Activated CD8-positive, alpha-beta T cell treated with anti-CD3 and anti-CD28 coated beads for 36 hours (primary cell): ENCODE measurements around the gene SART1. TPM values are rescaled to one million over a fixed set of nuclear protein-coding genes. Genes with fewer than 3 reads are reported as not detected.

Experiments
- ATAC-seq: fragments of 200-7000 bp; cut with Tn5 transposase; one replicate; pipeline ENCODE4 v1.10.0; 2021; ENCODE audit warnings: mild to moderate bottlenecking, moderate library complexity
- CTCF ChIA-PET: fragments of 350-600 bp; sonication (Branson Sonifier 250); formaldehyde crosslinking; loops from one replicate; lab custom pipeline; 2021; ENCODE audit warnings: antibody characterized with exemption; lab: Charles Lee
- POLR2A ChIA-PET: fragments of 350-600 bp; sonication (Branson Sonifier 250); formaldehyde crosslinking; loops from one replicate; lab custom pipeline; 2021; ENCODE audit warnings: antibody characterized with exemption; lab: Charles Lee
- DNase-seq: peaks from one replicate; pipeline ENCODE4 v3.0.0-alpha.2; 2020
- H3K27ac Mint-ChIP-seq: one replicate; pipeline ENCODE4 v1.8.0; 2021; ENCODE audit warnings: mild to moderate bottlenecking, mixed read lengths
- H3K27me3 Mint-ChIP-seq: one replicate; pipeline ENCODE4 v1.8.0; 2021; ENCODE audit warnings: mixed read lengths
- H3K36me3 Mint-ChIP-seq: one replicate; pipeline ENCODE4 v1.8.0; 2021; ENCODE audit warnings: low read depth, mixed read lengths
- H3K4me1 Mint-ChIP-seq: one replicate; pipeline ENCODE4 v1.8.0; 2021; ENCODE audit warnings: low read depth, mixed read lengths
- H3K4me3 Mint-ChIP-seq: one replicate; pipeline ENCODE4 v1.8.0; 2021; ENCODE audit warnings: mild to moderate bottlenecking, moderate library complexity, mixed read lengths
- H3K9me3 Mint-ChIP-seq: one replicate; pipeline ENCODE4 v1.8.0; 2021; ENCODE audit warnings: mixed read lengths
- CTCF ChIP-seq: fragments of 200-600 bp; IDR thresholded peaks from one replicate; pipeline ENCODE4 v1.8.0; 2022; ENCODE audit warnings: antibody characterized with exemption, mild to moderate bottlenecking
- intact Hi-C: fragments of 100-400 bp; cut with micrococcal nuclease; formaldehyde crosslinking; loops from one replicate; pipeline ENCODE4 v1.10.0; 2022
- total RNA-seq, 2 experiments: library from RNA; stranded (reverse); gene quantifications; one replicate each; pipeline ENCODE4 v1.2.3, GENCODE V29; 2021

Gene SART1
- total RNA-seq, 2 experiments from 2014 or later: 58.3 to 63.9 TPM

- Mint-ChIP-seq H3K27me3 (peaks cover 17% of the 10 kb centered on the region), H3K27ac (no peak overlapping the region), H3K9me3 (no peaks in the 10 kb centered on the region), H3K4me3 (no peak overlapping the region), H3K36me3 (no peaks in the 10 kb centered on the region), H3K4me1 (peaks cover 2% of the 10 kb centered on the region)
- intact Hi-C loops: no loop called here
- ChIA-PET POLR2A (interaction anchor here (0.7 to 3.2 kb wide), 3 partner anchors 9 to 41 kb away, joined by 3 to 7 read pairs (median 3); partner anchors contain the start of genes BANF1 and SF3B2), CTCF (interaction anchor here (0.7 to 5.9 kb wide), 5 partner anchors 11 to 127 kb away, joined by 3 to 38 read pairs (median 20); no protein-coding TSS in a partner anchor)
- no peak for DNase-seq
- no peak for ATAC-seq
- TF ChIP-seq CTCF: no peak
Observed at GRCh38 chr11:66011239-66011784, 49.8 kb downstream of the SART1 start.

- no peaks in the 10 kb centered on the region for H3K36me3 Mint-ChIP-seq
- POLR2A ChIA-PET: interaction anchor here (0.7 to 3.2 kb wide), 3 partner anchors 9 to 40 kb away, joined by 3 to 7 read pairs (median 3); partner anchors contain the start of genes BANF1 and SF3B2
- ATAC-seq (peak; percentile 34), DNase-seq (no peak)
- CTCF ChIA-PET: interaction anchor here (0.7 to 5.9 kb wide), 4 partner anchors 11 to 127 kb away, joined by 3 to 38 read pairs (median 12); no protein-coding TSS in a partner anchor
- H3K9me3 Mint-ChIP-seq: no peaks in the 10 kb centered on the region
- no peak within 1 kb of the TSS for H3K4me3 Mint-ChIP-seq
- no peak for TF ChIP-seq CTCF
- H3K27ac Mint-ChIP-seq: no peak within 1 kb of the TSS
- H3K27me3 Mint-ChIP-seq: peaks cover 17% of the 10 kb centered on the region
- intact Hi-C loops: no loop called here
- H3K4me1 Mint-ChIP-seq: peaks cover 2% of the 10 kb centered on the region
Observed at GRCh38 chr11:66011785-66012303, 50.3 kb downstream of the SART1 start, which contains the start of gene CST6. TSS of gene CST6 (plus strand) at chr11:66012008. CDS start at chr11:66012045, 37 bp downstream.

- POLR2A ChIA-PET: interaction anchor here (0.7 to 3.2 kb wide), 6 partner anchors 8 to 247 kb away, joined by 3 to 7 read pairs (median 4); partner anchors contain the start of gene SF3B2
- Mint-ChIP-seq H3K27me3 (peaks cover 17% of the 10 kb centered on the region), H3K4me3 (no peak overlapping the region), H3K9me3 (no peaks in the 10 kb centered on the region), H3K4me1 (peaks cover 6% of the 10 kb centered on the region), H3K36me3 (no peaks in the 10 kb centered on the region), H3K27ac (no peak overlapping the region)
- DNase-seq (no peak), ATAC-seq (no peak)
- CTCF ChIA-PET: interaction anchor here (1.5 to 5.9 kb wide), 3 partner anchors 10 to 128 kb away, joined by 4 to 38 read pairs (median 20); no protein-coding TSS in a partner anchor
- TF ChIP-seq CTCF: no peak
- intact Hi-C loops: no loop called here
Observed at GRCh38 chr11:66012371-66012945, 50.9 kb downstream of the SART1 start.

- Mint-ChIP-seq H3K4me1 (peaks cover 9% of the 10 kb centered on the region), H3K9me3 (no peaks in the 10 kb centered on the region), H3K27ac (no peak overlapping the region), H3K4me3 (no peak overlapping the region), H3K36me3 (no peaks in the 10 kb centered on the region), H3K27me3 (peaks cover 17% of the 10 kb centered on the region)
- TF ChIP-seq CTCF: no peak
- POLR2A ChIA-PET: interaction anchor here (0.6 to 1.9 kb wide), 5 partner anchors 9 to 1788 kb away, joined by 3 to 6 read pairs (median 3); no protein-coding TSS in a partner anchor
- DNase-seq (no peak), ATAC-seq (no peak)
- intact Hi-C loops: no loop called here
- CTCF ChIA-PET: interaction anchor here (1.3 to 5.9 kb wide), 3 partner anchors 9 to 233 kb away, joined by 3 to 38 read pairs (median 20); no protein-coding TSS in a partner anchor
Observed at GRCh38 chr11:66012946-66013761, 51.6 kb downstream of the SART1 start.
